Heart left ventricle (tissue), 13 donors: ENCODE data around the gene SRSF10.
"Not testable (repeated sequence)": the region's sequence is repeated elsewhere in the genome, so short reads cannot be mapped to it uniquely, and the experiment has no call there.

Experiments used
- POLR2A ChIP-seq, 2 donors: fragments of 450-650 bp; IDR thresholded peaks; one replicate each; pipeline ENCODE4 v1.6.1; 2017; ENCODE audit warnings: antibody characterized with exemption in 2 of 2, mild to moderate bottlenecking in 2 of 2, moderate library complexity in 2 of 2
- TF ChIP-seq, protein P1 (sequence below), 12 donors: fragments of 200-600 bp; sonication (generic) in 4 of 12; IDR thresholded peaks; one replicate each; pipeline versions ENCODE4 v1.5.0 to v1.8.0; 2018 to 2022; ENCODE audit warnings: antibody characterized with exemption in 12 of 12, mild to moderate bottlenecking in 5 of 12
- donor health status: ischemic (EF 13 %, LVEDD 7.1; RV severe dilation, severe dysfunction).
- donor health status: DM: no; HTN: yes; CAD: no.
- donor health status: DM: no; HTN: no; CAD: no.
- donor health status: ischemic (EF 25% LVEDD 6.9; RV normal size, moderate dysfunction).
- donor health status: ischemic (EF 25% LVEDD 5.7; RV mildly dilated, moderate dysfunction).
- donor health status: ischemic (EF 35%, LVEDD 5.7; RV mildly dilated, moderate dysfunction).
- donor health status: nonischemic (EF 11% LVEDD 7.7; RV severe dilation, severe dysfunction).
- donor health status: DM: yes; HTN: yes; CAD: no.
- donor health status: PGD.
- donor health status: ischemic (EF 29% LVEDD 5.4; RV normal size, mild dysfunction).
- donor health status: nonischemic (EF 23%, LVEDD 6.1; RV moderate dilation, normal function).

GRCh38 chr1:24008574-24009184, 28.6 kb upstream of the SRSF10 start:
- TF ChIP-seq, protein P1, sequence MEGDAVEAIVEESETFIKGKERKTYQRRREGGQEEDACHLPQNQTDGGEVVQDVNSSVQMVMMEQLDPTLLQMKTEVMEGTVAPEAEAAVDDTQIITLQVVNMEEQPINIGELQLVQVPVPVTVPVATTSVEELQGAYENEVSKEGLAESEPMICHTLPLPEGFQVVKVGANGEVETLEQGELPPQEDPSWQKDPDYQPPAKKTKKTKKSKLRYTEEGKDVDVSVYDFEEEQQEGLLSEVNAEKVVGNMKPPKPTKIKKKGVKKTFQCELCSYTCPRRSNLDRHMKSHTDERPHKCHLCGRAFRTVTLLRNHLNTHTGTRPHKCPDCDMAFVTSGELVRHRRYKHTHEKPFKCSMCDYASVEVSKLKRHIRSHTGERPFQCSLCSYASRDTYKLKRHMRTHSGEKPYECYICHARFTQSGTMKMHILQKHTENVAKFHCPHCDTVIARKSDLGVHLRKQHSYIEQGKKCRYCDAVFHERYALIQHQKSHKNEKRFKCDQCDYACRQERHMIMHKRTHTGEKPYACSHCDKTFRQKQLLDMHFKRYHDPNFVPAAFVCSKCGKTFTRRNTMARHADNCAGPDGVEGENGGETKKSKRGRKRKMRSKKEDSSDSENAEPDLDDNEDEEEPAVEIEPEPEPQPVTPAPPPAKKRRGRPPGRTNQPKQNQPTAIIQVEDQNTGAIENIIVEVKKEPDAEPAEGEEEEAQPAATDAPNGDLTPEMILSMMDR (IDR thresholded peaks at IDR 0.05), result not testable (repeated sequence)
- not testable (repeated sequence) for TF ChIP-seq POLR2A (IDR thresholded peaks at IDR 0.05)
